ENCODE measurements around the gene CELSR1. TPM values are rescaled to one million over a fixed set of nuclear protein-coding genes. Genes with fewer than 3 reads are reported as not detected.
"Not testable (repeated sequence)": the region's sequence is repeated elsewhere in the genome, so short reads cannot be mapped to it uniquely, and the experiment has no call there.

The CELSR1 gene
- total RNA-seq, 2 experiments from 2014 or later, result 0.31 to 0.33 TPM

- POLR2A ChIA-PET, result no interaction called here
- no peaks in the 10 kb centered on the region for H3K9me3 Mint-ChIP-seq
- H3K4me3 Mint-ChIP-seq, result no peak overlapping the region
- no peak for ATAC-seq (ENCODE audit: low read depth)
- peaks cover 53% of the 10 kb centered on the region for H3K36me3 Mint-ChIP-seq
- no peak for DNase-seq
- no peaks in the 10 kb centered on the region for H3K27me3 Mint-ChIP-seq
- H3K27ac Mint-ChIP-seq, result no peak overlapping the region
- H3K4me1 Mint-ChIP-seq, result peaks cover 2% of the 10 kb centered on the region
Observed at GRCh38 chr22:46320716-46321386, 216.6 kb downstream of the CELSR1 start.

- POLR2A ChIA-PET, result no interaction called here
- H3K4me3 Mint-ChIP-seq, result no peak overlapping the region
- peaks cover 2% of the 10 kb centered on the region for H3K4me1 Mint-ChIP-seq
- ATAC-seq (ENCODE audit: low read depth), result no peak
- peaks cover 52% of the 10 kb centered on the region for H3K36me3 Mint-ChIP-seq
- H3K9me3 Mint-ChIP-seq, result no peaks in the 10 kb centered on the region
- no peak overlapping the region for H3K27ac Mint-ChIP-seq
- H3K27me3 Mint-ChIP-seq, result no peaks in the 10 kb centered on the region
- DNase-seq, result no peak
Observed at GRCh38 chr22:46320166-46320710, 217.2 kb downstream of the CELSR1 start.

- Mint-ChIP-seq H3K4me1 (peaks cover 2% of the 10 kb centered on the region), H3K36me3 (peaks cover 47% of the 10 kb centered on the region), H3K4me3 (no peak overlapping the region), H3K9me3 (no peaks in the 10 kb centered on the region), H3K27me3 (no peaks in the 10 kb centered on the region), H3K27ac (no peak overlapping the region)
- POLR2A ChIA-PET, result no interaction called here
- DNase-seq, result no peak
- ATAC-seq (ENCODE audit: low read depth), result no peak
Observed at GRCh38 chr22:46319319-46319718, 218.1 kb downstream of the CELSR1 start.

- no peak overlapping the region for H3K27ac Mint-ChIP-seq
- POLR2A ChIA-PET, result no interaction called here
- H3K4me3 Mint-ChIP-seq, result no peak overlapping the region
- H3K4me1 Mint-ChIP-seq, result peaks cover 2% of the 10 kb centered on the region
- DNase-seq (no peak), ATAC-seq (ENCODE audit: low read depth) (no peak)
- no peaks in the 10 kb centered on the region for H3K9me3 Mint-ChIP-seq
- H3K36me3 Mint-ChIP-seq, result peaks cover 49% of the 10 kb centered on the region
- no peaks in the 10 kb centered on the region for H3K27me3 Mint-ChIP-seq
Observed at GRCh38 chr22:46318576-46318975, 218.8 kb downstream of the CELSR1 start.

- peaks cover 2% of the 10 kb centered on the region for H3K4me1 Mint-ChIP-seq
- H3K9me3 Mint-ChIP-seq, result no peaks in the 10 kb centered on the region
- peaks cover 43% of the 10 kb centered on the region for H3K36me3 Mint-ChIP-seq
- H3K4me3 Mint-ChIP-seq, result no peak overlapping the region
- no peak for DNase-seq
- no peak overlapping the region for H3K27ac Mint-ChIP-seq
- no peak for ATAC-seq (ENCODE audit: low read depth)
- H3K27me3 Mint-ChIP-seq, result no peaks in the 10 kb centered on the region
- POLR2A ChIA-PET, result interaction anchor here (0.5 kb wide), 1 partner anchor 49 kb away, joined by 3 read pairs; no protein-coding TSS in a partner anchor
Observed at GRCh38 chr22:46317646-46318045, 219.8 kb downstream of the CELSR1 start.

- no peak for DNase-seq
- Mint-ChIP-seq H3K4me3 (no peak overlapping the region), H3K27ac (no peak overlapping the region), H3K4me1 (peaks cover 2% of the 10 kb centered on the region), H3K36me3 (peaks cover 42% of the 10 kb centered on the region), H3K27me3 (no peaks in the 10 kb centered on the region), H3K9me3 (no peaks in the 10 kb centered on the region)
- POLR2A ChIA-PET, result no interaction called here
- ATAC-seq (ENCODE audit: low read depth), result no peak
Observed at GRCh38 chr22:46315976-46316375, 221.4 kb downstream of the CELSR1 start.

- not testable (repeated sequence) for H3K27me3 Mint-ChIP-seq; H3K4me1 Mint-ChIP-seq; DNase-seq; ATAC-seq (ENCODE audit: low read depth); H3K27ac Mint-ChIP-seq; H3K9me3 Mint-ChIP-seq; H3K4me3 Mint-ChIP-seq
- POLR2A ChIA-PET, result interaction anchor here (0.7 kb wide), 1 partner anchor 385 kb away, joined by 6 read pairs; no protein-coding TSS in a partner anchor
- H3K36me3 Mint-ChIP-seq, result peaks cover 45% of the 10 kb centered on the region
Observed at GRCh38 chr22:46312848-46313247, 224.6 kb downstream of the CELSR1 start.

- ATAC-seq (ENCODE audit: low read depth) (no peak), DNase-seq (no peak)
- Mint-ChIP-seq H3K27ac (no peak overlapping the region), H3K4me1 (peaks cover 6% of the 10 kb centered on the region), H3K36me3 (peaks cover 42% of the 10 kb centered on the region), H3K9me3 (no peaks in the 10 kb centered on the region), H3K4me3 (no peak overlapping the region), H3K27me3 (no peaks in the 10 kb centered on the region)
- POLR2A ChIA-PET, result no interaction called here
Observed at GRCh38 chr22:46312056-46312455, 225.4 kb downstream of the CELSR1 start.

Other genes with a start within 250 kb of the CELSR1 start
- gene GTSE1, start 240.8 kb downstream of the CELSR1 start, total RNA-seq, result 10 to 100 TPM; 64.9 to 73.8 TPM
- 10 to 100 TPM; 76.3 to 86.4 TPM for gene TRMU, start 201.9 kb downstream of the CELSR1 start, total RNA-seq
- 10 to 100 TPM; 20.2 to 23.2 TPM for gene GRAMD4, start 82.8 kb upstream of the CELSR1 start, total RNA-seq
- gene CERK, start 200.6 kb upstream of the CELSR1 start, total RNA-seq, result 10 to 100 TPM; 90.8 to 94.9 TPM
- 10 to 100 TPM; 47.2 to 49.1 TPM for gene TBC1D22A, start 225.0 kb upstream of the CELSR1 start, total RNA-seq

Data from activated naive CD8-positive, alpha-beta T cell treated with anti-CD3 and anti-CD28 coated beads, Interleukin-2, amount 10 ng/mL, durations not matched to agents 7 days and 5 days (primary cell).